Neural cell (in vitro differentiated cells): ENCODE measurements around the gene FBXL15.

ENCODE experiments used
- CTCF ChIP-seq: fragments of 450-650 bp; IDR thresholded peaks from 2 replicates; pipeline ENCODE4 v1.5.1; 2014; ENCODE audit warnings: antibody characterized with exemption, mild to moderate bottlenecking, moderate library complexity; ENCODE audit not compliant: poor library complexity, severe bottlenecking
- EP300 ChIP-seq: fragments of 450-650 bp; conservative IDR thresholded peaks from 2 replicates; pipeline ENCODE4 v1.6.1; 2014; ENCODE audit warnings: antibody characterized with exemption, mild to moderate bottlenecking, moderate library complexity; ENCODE audit not compliant: poor library complexity, severe bottlenecking
- EZH2 ChIP-seq: fragments of 200-600, 300-800 bp; shearing (Covaris generic), sonication (generic); IDR thresholded peaks from 2 replicates; pipeline ENCODE4 v1.6.1; 2014; ENCODE audit warnings: antibody characterized with exemption, low read length, borderline replicate concordance, mild to moderate bottlenecking; ENCODE audit not compliant: insufficient read depth, poor library complexity, severe bottlenecking
- MXI1 ChIP-seq: fragments of 450-650 bp; conservative IDR thresholded peaks from 2 replicates; pipeline ENCODE4 v1.6.1; 2014; ENCODE audit warnings: antibody characterized with exemption, mild to moderate bottlenecking; ENCODE audit not compliant: poor library complexity, severe bottlenecking
- POLR2AphosphoS5 ChIP-seq: IDR thresholded peaks from 2 replicates; pipeline ENCODE4 v1.6.1; 2012
- RAD21 ChIP-seq: fragments of 450-650 bp; conservative IDR thresholded peaks from 2 replicates; pipeline ENCODE4 v1.6.1; 2014; ENCODE audit warnings: antibody characterized with exemption, mild to moderate bottlenecking, moderate library complexity

GRCh38 chr10:102465466-102465865, 44.8 kb downstream of the FBXL15 start:
- TF ChIP-seq EP300, result no peak
- no peak for TF ChIP-seq CTCF
- no peak for TF ChIP-seq MXI1
- no peak for TF ChIP-seq EZH2
- TF ChIP-seq POLR2AphosphoS5, result no peak
- TF ChIP-seq RAD21, result no peak
